ENCODE data around the gene EIPR1. TPM values are rescaled to one million over a fixed set of nuclear protein-coding genes. Genes with fewer than 3 reads are reported as not detected.

Gene EIPR1
- total RNA-seq, 1 donor from 2014 or later, result 27.9 TPM

- peaks cover 23% of the 10 kb centered on the region for H3K36me3 Mint-ChIP-seq
- TF ChIP-seq CTCF (IDR thresholded peaks at IDR 0.05; ENCODE audit: unreplicated experiment), result no peak
- DNase-seq (ENCODE audit: low spot score in 2 of 2, unreplicated experiment in 2 of 2), result no peak
- H3K27me3 Mint-ChIP-seq (ENCODE audit: low read depth), result no peaks in the 10 kb centered on the region
- H3K9me3 Mint-ChIP-seq, result no peaks in the 10 kb centered on the region
- no peak overlapping the region for H3K4me3 Mint-ChIP-seq
- no peak overlapping the region for H3K27ac Mint-ChIP-seq
- no peaks in the 10 kb centered on the region for H3K4me1 Mint-ChIP-seq
Observed at GRCh38 chr2:3189076-3189591, 188.5 kb downstream of the EIPR1 start.

- Mint-ChIP-seq H3K27me3 (ENCODE audit: low read depth) (no peaks in the 10 kb centered on the region), H3K9me3 (no peaks in the 10 kb centered on the region), H3K4me3 (no peak overlapping the region), H3K4me1 (no peaks in the 10 kb centered on the region), H3K36me3 (peaks cover 24% of the 10 kb centered on the region), H3K27ac (no peak overlapping the region)
- no peak for TF ChIP-seq CTCF (IDR thresholded peaks at IDR 0.05; ENCODE audit: unreplicated experiment)
- DNase-seq (ENCODE audit: low spot score in 2 of 2, unreplicated experiment in 2 of 2), result no peak
Observed at GRCh38 chr2:3188405-3188946, 189.1 kb downstream of the EIPR1 start.

GRCh38 chr2:3187467-3187866 lies 190.2 kb downstream of the EIPR1 start:
- H3K36me3 Mint-ChIP-seq, result peaks cover 24% of the 10 kb centered on the region
- no peak for TF ChIP-seq CTCF (IDR thresholded peaks at IDR 0.05; ENCODE audit: unreplicated experiment)
- H3K27me3 Mint-ChIP-seq (ENCODE audit: low read depth), result no peaks in the 10 kb centered on the region
- H3K4me3 Mint-ChIP-seq, result no peak overlapping the region
- no peak for DNase-seq (ENCODE audit: low spot score in 2 of 2, unreplicated experiment in 2 of 2)
- no peaks in the 10 kb centered on the region for H3K9me3 Mint-ChIP-seq
- no peaks in the 10 kb centered on the region for H3K4me1 Mint-ChIP-seq
- H3K27ac Mint-ChIP-seq, result no peak overlapping the region

GRCh38 chr2:3186766-3187165 lies 190.9 kb downstream of the EIPR1 start:
- H3K36me3 Mint-ChIP-seq, result peaks cover 27% of the 10 kb centered on the region
- H3K4me3 Mint-ChIP-seq, result no peak overlapping the region
- no peaks in the 10 kb centered on the region for H3K27me3 Mint-ChIP-seq (ENCODE audit: low read depth)
- no peak for DNase-seq (ENCODE audit: low spot score in 2 of 2, unreplicated experiment in 2 of 2)
- TF ChIP-seq CTCF (IDR thresholded peaks at IDR 0.05; ENCODE audit: unreplicated experiment), result no peak
- no peak overlapping the region for H3K27ac Mint-ChIP-seq
- H3K9me3 Mint-ChIP-seq, result peaks cover 6% of the 10 kb centered on the region
- H3K4me1 Mint-ChIP-seq, result no peaks in the 10 kb centered on the region

- no peak for TF ChIP-seq CTCF (IDR thresholded peaks at IDR 0.05; ENCODE audit: unreplicated experiment)
- H3K27me3 Mint-ChIP-seq (ENCODE audit: low read depth), result no peaks in the 10 kb centered on the region
- H3K4me3 Mint-ChIP-seq, result no peak overlapping the region
- no peak for DNase-seq (ENCODE audit: low spot score in 2 of 2, unreplicated experiment in 2 of 2)
- no peak overlapping the region for H3K27ac Mint-ChIP-seq
- H3K9me3 Mint-ChIP-seq, result peaks cover 13% of the 10 kb centered on the region
- H3K4me1 Mint-ChIP-seq, result no peaks in the 10 kb centered on the region
- peaks cover 34% of the 10 kb centered on the region for H3K36me3 Mint-ChIP-seq
Observed at GRCh38 chr2:3185910-3186309, 191.7 kb downstream of the EIPR1 start.

- no peaks in the 10 kb centered on the region for H3K4me1 Mint-ChIP-seq
- H3K36me3 Mint-ChIP-seq, result peaks cover 38% of the 10 kb centered on the region
- TF ChIP-seq CTCF (IDR thresholded peaks at IDR 0.05; ENCODE audit: unreplicated experiment), result no peak
- H3K9me3 Mint-ChIP-seq, result peaks cover 19% of the 10 kb centered on the region
- H3K4me3 Mint-ChIP-seq, result no peak overlapping the region
- no peak overlapping the region for H3K27ac Mint-ChIP-seq
- H3K27me3 Mint-ChIP-seq (ENCODE audit: low read depth), result no peaks in the 10 kb centered on the region
- no peak for DNase-seq (ENCODE audit: low spot score in 2 of 2, unreplicated experiment in 2 of 2)
Observed at GRCh38 chr2:3185256-3185655, 192.4 kb downstream of the EIPR1 start.

Data from mesothelial cell of epicardium (in vitro differentiated cells).